IMR-90 (cell line): ENCODE measurements around the gene SLC22A14. TPM values are rescaled to one million over a fixed set of nuclear protein-coding genes. Genes with fewer than 3 reads are reported as not detected.

Experiments used
- ATAC-seq: fragments of 200-7000 bp; cut with Tn5 transposase; 2 replicates; pipeline ENCODE4 v1.9.1; 2020; ENCODE audit warnings: low read depth, mild to moderate bottlenecking, moderate library complexity
- BruUV-seq: library from RNA; stranded (reverse); fragments of 400-500 nt; replicated peaks from 2 replicates; lab custom pipeline; 2021; lab: Mats Ljungman, UMichigan
- CTCF ChIA-PET: fragments of 300-600 bp; formaldehyde crosslinking; extraction: SDS; loops from one replicate; lab custom pipeline; 2021; ENCODE audit warnings: antibody characterized with exemption; lab: Yijun Ruan, JAX
- POLR2A ChIA-PET: fragments of 300-600 bp; sonication (Branson Sonifier 250); formaldehyde crosslinking; loops from one replicate; lab custom pipeline; 2022; ENCODE audit warnings: antibody characterized with exemption; ENCODE audit not compliant: unreplicated experiment; lab: Charles Lee
- DNase-seq: peaks from one replicate; pipeline ENCODE4 v3.0.0; 2013
- H2AFZ ChIP-seq: replicated peaks from 2 replicates; pipeline ENCODE3; 2013; ENCODE audit warnings: low read length, mild to moderate bottlenecking; ENCODE audit not compliant: poor library complexity
- H2AK5ac ChIP-seq: 2 replicates; pipeline ENCODE4 v1.6.1; 2013; ENCODE audit warnings: low read depth, low read length, inconsistent platforms
- H2AK9ac ChIP-seq: replicated peaks from 2 replicates; pipeline ENCODE3; 2013; ENCODE audit warnings: mild to moderate bottlenecking, low read depth, low read length, moderate library complexity; ENCODE audit not compliant: poor library complexity
- H2BK120ac ChIP-seq: 2 replicates; pipeline ENCODE4 v1.6.1; 2013; ENCODE audit warnings: low read depth, low read length, inconsistent platforms
- H2BK15ac ChIP-seq: 3 replicates; pipeline ENCODE4 v1.6.1; 2013; ENCODE audit warnings: low read depth, low read length, inconsistent platforms
- H2BK20ac ChIP-seq: 2 replicates; pipeline ENCODE4 v1.6.1; 2013; ENCODE audit warnings: low read depth, mild to moderate bottlenecking, inconsistent platforms, low read length, moderate library complexity
- H2BK5ac ChIP-seq: 2 replicates; pipeline ENCODE4 v1.6.1; 2013; ENCODE audit warnings: mild to moderate bottlenecking, low read depth, low read length, inconsistent platforms; ENCODE audit not compliant: poor library complexity, severe bottlenecking
- H3K14ac ChIP-seq: replicated peaks from 2 replicates; pipeline ENCODE4 v1.6.1; 2013; ENCODE audit warnings: low read depth, low read length, inconsistent platforms
- H3K18ac ChIP-seq: 2 replicates; pipeline ENCODE4 v1.6.1; 2013; ENCODE audit warnings: low read depth, low read length, control low read depth
- H3K23ac ChIP-seq: 2 replicates; pipeline ENCODE4 v1.6.1; 2013; ENCODE audit warnings: low read depth, low read length, inconsistent platforms
- H3K27ac ChIP-seq: 2 replicates; pipeline ENCODE4 v1.5.1; 2013; ENCODE audit warnings: mild to moderate bottlenecking, control low read depth, low read length; ENCODE audit not compliant: insufficient read depth
- H3K27me3 ChIP-seq: 2 replicates; pipeline ENCODE4 v1.6.1; 2013; ENCODE audit warnings: low read length; ENCODE audit not compliant: control insufficient read depth, insufficient read depth
- H3K36me3 ChIP-seq: 2 replicates; pipeline ENCODE4 v1.6.1; 2013; ENCODE audit warnings: low read length, mixed read lengths; ENCODE audit not compliant: control insufficient read depth, insufficient read depth
- H3K4ac ChIP-seq: 2 replicates; pipeline ENCODE4 v1.6.1; 2013; ENCODE audit warnings: low read depth, low read length, inconsistent platforms
- H3K4me1 ChIP-seq: 2 replicates; pipeline ENCODE4 v1.6.1; 2013; ENCODE audit warnings: low read length, mixed read lengths; ENCODE audit not compliant: control insufficient read depth, insufficient read depth
- H3K4me2 ChIP-seq: 2 replicates; pipeline ENCODE4 v1.6.1; 2013; ENCODE audit warnings: low read depth, mild to moderate bottlenecking, control low read depth, low read length, moderate library complexity
- H3K4me3 ChIP-seq: 2 replicates; pipeline ENCODE4 v1.5.1; 2013; ENCODE audit warnings: low read depth, mild to moderate bottlenecking, control low read depth, low read length, moderate library complexity; ENCODE audit not compliant: insufficient read depth
- H3K56ac ChIP-seq: 2 replicates; pipeline ENCODE4 v1.6.1; 2013; ENCODE audit warnings: low read length, inconsistent platforms; ENCODE audit not compliant: insufficient read depth; ENCODE audit errors: extremely low read depth
- H3K79me1 ChIP-seq, 2 experiments: 2 replicates each; pipeline ENCODE4 v1.6.1; 2013; ENCODE audit warnings: low read length in 2 of 2, inconsistent platforms in 1 of 2, low read depth in 1 of 2
- H3K9ac ChIP-seq: 2 replicates; pipeline ENCODE4 v1.6.1; 2013; ENCODE audit warnings: low read depth, low read length, control low read depth
- H3K9me1 ChIP-seq: 2 replicates; pipeline ENCODE4 v1.6.1; 2013; ENCODE audit warnings: low read length, inconsistent platforms; ENCODE audit not compliant: insufficient read depth
- H3K9me3 ChIP-seq: 2 replicates; pipeline ENCODE4 v1.6.1; 2013; ENCODE audit warnings: low read length; ENCODE audit not compliant: control insufficient read depth, insufficient read depth
- H4K20me1 ChIP-seq: 2 replicates; pipeline ENCODE4 v1.6.1; 2013; ENCODE audit warnings: low read length, inconsistent platforms; ENCODE audit not compliant: insufficient read depth
- H4K5ac ChIP-seq: 2 replicates; pipeline ENCODE4 v1.6.1; 2013; ENCODE audit warnings: mild to moderate bottlenecking, low read depth, low read length, control low read depth
- H4K8ac ChIP-seq, 2 experiments: 2 replicates each; pipeline ENCODE4 v1.6.1; 2013; ENCODE audit warnings: low read depth in 2 of 2, low read length in 2 of 2, control low read depth in 1 of 2, inconsistent platforms in 1 of 2
- H4K91ac ChIP-seq: 2 replicates; pipeline ENCODE4 v1.6.1; 2013; ENCODE audit warnings: low read depth, low read length, inconsistent platforms; ENCODE audit not compliant: insufficient read depth
- BHLHE40 ChIP-seq: fragments of 150-350 bp; IDR thresholded peaks from 2 replicates; pipeline ENCODE4 v1.6.1; 2016; ENCODE audit warnings: mild to moderate bottlenecking, low read depth, low read length
- CEBPB ChIP-seq: IDR thresholded peaks from 2 replicates; pipeline ENCODE4 v1.6.1; 2012; ENCODE audit warnings: low read depth, low read length, improper control_type of control experiment
- CHD1 ChIP-seq: IDR thresholded peaks from 2 replicates; pipeline ENCODE4 v1.6.1; 2012; ENCODE audit warnings: low read depth, low read length, improper control_type of control experiment
- FOS ChIP-seq: fragments of 150-350 bp; IDR thresholded peaks from 2 replicates; pipeline ENCODE4 v1.6.1; 2016; ENCODE audit warnings: low read depth, low read length
- MAZ ChIP-seq: IDR thresholded peaks from 2 replicates; pipeline ENCODE4 v1.6.1; 2012; ENCODE audit warnings: low read depth, mild to moderate bottlenecking, low read length, improper control_type of control experiment, moderate library complexity, borderline replicate concordance
- MXI1 ChIP-seq: IDR thresholded peaks from 2 replicates; pipeline ENCODE4 v1.6.1; 2012; ENCODE audit warnings: low read depth, mild to moderate bottlenecking, low read length, moderate library complexity, borderline replicate concordance
- NFE2L2 ChIP-seq: fragments of 150-350 bp; IDR thresholded peaks from 2 replicates; pipeline ENCODE4 v1.6.1; 2016; ENCODE audit warnings: low read depth, mild to moderate bottlenecking, low read length
- POLR2A ChIP-seq: IDR thresholded peaks from 2 replicates; pipeline ENCODE4 v1.6.1; 2012; ENCODE audit warnings: mild to moderate bottlenecking, low read depth, low read length
- RAD21 ChIP-seq: IDR thresholded peaks from 2 replicates; pipeline ENCODE4 v1.6.1; 2012; ENCODE audit warnings: low read length, improper control_type of control experiment
- RCOR1 ChIP-seq: IDR thresholded peaks from 2 replicates; pipeline ENCODE4 v1.6.1; 2012; ENCODE audit warnings: mild to moderate bottlenecking, low read length, improper control_type of control experiment; ENCODE audit not compliant: insufficient replicate concordance
- RFX5 ChIP-seq: IDR thresholded peaks from 2 replicates; pipeline ENCODE4 v1.8.0; 2012; ENCODE audit warnings: low read depth, mild to moderate bottlenecking, low read length, moderate library complexity
- SMC3 ChIP-seq: fragments of 150-350 bp; IDR thresholded peaks from 2 replicates; pipeline ENCODE4 v1.6.1; 2016; ENCODE audit warnings: low read depth, mild to moderate bottlenecking, antibody characterized with exemption, low read length, moderate library complexity
- WGBS, 2 experiments: methylation state at CpG; one replicate each; pipeline versions ENCODE4 v1.1.5 to v1.1.7; 2013; ENCODE audit warnings: missing lambda C conversion rate in 2 of 2; ENCODE audit not compliant: insufficient read length in 1 of 2; ENCODE audit errors: extremely low coverage in 2 of 2; 5-methylcytosine and 5-hydroxymethylcytosine counted together
- dilution Hi-C: fragments of 300-500 bp; cut with HindIII; formaldehyde crosslinking; loops from one replicate; pipeline ENCODE4 v1.14.3; 2018; ENCODE audit warnings: low sequenced_read_pairs; ENCODE audit not compliant: unreplicated experiment
- in situ Hi-C: fragments of 300-500 bp; cut with MboI; formaldehyde crosslinking; loops from 3 replicates; pipeline ENCODE4 v1.14.3; 2019; ENCODE audit warnings: low sequenced_read_pairs, inconsistent platforms, mixed read lengths
- intact Hi-C: fragments of 100-400 bp; cut with micrococcal nuclease; formaldehyde crosslinking; loops from 2 replicates; pipeline ENCODE4 v1.10.0; 2022
- polyA plus RNA-seq, 3 experiments: library from polyadenylated mRNA; depleted of rRNA; stranded (reverse); fragments of >200 nt; gene quantifications; 2 replicates each; pipeline ENCODE4 v1.2.3, GENCODE V29; 2012; ENCODE audit warnings: low replicate concordance in 1 of 3
- total RNA-seq: library from RNA; depleted of rRNA; stranded (reverse); fragments of >200 nt; gene quantifications from 2 replicates; pipeline ENCODE4 v1.2.3, GENCODE V29; 2012
- TF ChIP-seq, protein P1 (sequence below): fragments of 150-350 bp; IDR thresholded peaks from 2 replicates; pipeline ENCODE4 v1.6.1; 2017; ENCODE audit warnings: mild to moderate bottlenecking, antibody characterized with exemption, low read length, low read depth
- TF ChIP-seq, protein P2 (sequence below): fragments of 150-350 bp; IDR thresholded peaks from 2 replicates; pipeline ENCODE4 v1.6.1; 2016; ENCODE audit warnings: low read depth, mild to moderate bottlenecking, low read length, moderate library complexity, borderline replicate concordance

SLC22A14 gene
- total and polyA plus RNA-seq, 2 of the 4 experiments (the other 2 are of a cell fraction), result under 0.01 to 0.07 TPM

DNA sequence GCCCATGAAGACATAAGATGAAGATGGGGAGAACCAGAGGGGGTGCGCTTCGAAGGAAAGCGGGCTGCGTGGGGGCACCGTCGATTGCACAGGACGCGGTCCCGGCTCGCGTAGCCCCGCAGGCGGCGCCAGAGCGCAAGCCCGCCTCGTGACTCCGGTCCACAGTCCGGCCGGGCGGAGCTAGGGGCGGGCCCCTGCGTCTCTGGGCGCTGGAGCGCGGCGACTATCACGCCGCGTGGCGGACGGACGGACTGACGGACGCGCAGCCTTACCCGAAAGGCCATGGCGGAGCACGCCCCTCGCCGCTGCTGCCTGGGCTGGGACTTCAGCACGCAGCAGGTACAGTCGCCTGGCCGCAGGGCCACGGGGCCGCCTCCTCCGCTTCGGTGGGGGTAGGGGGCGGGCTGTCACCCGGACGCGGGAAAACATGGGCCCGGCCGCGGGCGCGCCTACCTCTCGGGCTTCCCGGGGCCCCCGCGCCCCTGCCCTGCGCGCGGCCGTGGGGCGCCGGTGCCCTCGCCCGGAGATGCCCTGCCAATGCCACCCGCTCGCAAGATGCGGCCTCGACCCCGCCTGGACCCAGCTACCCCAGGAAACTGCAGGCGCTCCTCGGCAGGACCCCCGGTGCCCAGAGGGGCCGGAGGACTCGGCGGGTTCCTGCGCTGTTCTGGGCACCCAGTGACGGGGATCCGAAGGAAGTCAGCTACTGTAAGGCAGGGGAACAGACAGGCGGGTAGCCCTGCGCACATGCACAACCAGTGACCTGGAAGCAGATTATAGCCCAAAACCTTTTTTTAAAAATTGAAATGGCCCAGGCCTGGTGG is 64.7 kb downstream of the SLC22A14 start, which contains the start of gene XYLB:
XYLB (plus strand) TSS at position 199 of the 824 bp plus-strand sequence; CDS start at position 283, 84 bp downstream.
- intact Hi-C loops, result loop anchor here (1.0 to 5.0 kb wide), 6 partner anchors 44 to 496 kb away; partner anchors contain the start of gene ACAA1
- no peak within 1 kb of the TSS for H3K23ac ChIP-seq
- no peak within 1 kb of the TSS for H4K5ac ChIP-seq
- H2AFZ ChIP-seq, result peak within 1 kb of the TSS; percentile 99
- H2BK15ac ChIP-seq, result peak within 1 kb of the TSS; percentile 34; the same call in 1 of the 3 replicates
- H2BK5ac ChIP-seq, result no peak within 1 kb of the TSS
- H3K9me3 ChIP-seq, result no peaks in the 10 kb centered on the region
- H3K56ac ChIP-seq, result no peak within 1 kb of the TSS
- peak within 1 kb of the TSS; percentile 30; the same call in 1 of the 2 replicates for H3K27ac ChIP-seq
- peak within 1 kb of the TSS; percentile 87 for H3K4ac ChIP-seq
- CTCF ChIA-PET, result interaction anchor here (0.6 to 2.7 kb wide), 16 partner anchors 9 to 738 kb away, joined by 3 to 20 read pairs (median 4); no protein-coding TSS in a partner anchor
- peak within 1 kb of the TSS; percentile 45; the same call in 1 of the 2 replicates for H2BK20ac ChIP-seq
- peak within 1 kb of the TSS; percentile 83 for H3K4me3 ChIP-seq
- H3K79me1 ChIP-seq, result peaks cover 6 to 16% of the 10 kb centered on the region in 2 experiments; a peak in 3 of 4 replicates
- H4K20me1 ChIP-seq, result no peaks in the 10 kb centered on the region
- in situ Hi-C loops, result loop anchor here (5.0 to 10.0 kb wide), 2 partner anchors 136 to 222 kb away; no protein-coding TSS in a partner anchor
- H2AK9ac ChIP-seq, result peak within 1 kb of the TSS; percentile 96
- DNase-seq (peak; percentile 72), ATAC-seq (peak; percentile 99)
- H3K4me2 ChIP-seq, result peak within 1 kb of the TSS; percentile 80
- no peak within 1 kb of the TSS for H2AK5ac ChIP-seq
- no TSS peak for BruUV-seq
- H3K36me3 ChIP-seq, result no peaks in the 10 kb centered on the region
- H3K18ac ChIP-seq, result no peak within 1 kb of the TSS
- H3K14ac ChIP-seq, result 0 out of 2 replicates have a peak within 1 kb of the TSS, but pooled peaks have one; percentile 52
- H4K8ac ChIP-seq, result peak within 1 kb of the TSS; percentile 51 to 66; a peak in 2 of 4 replicates
- POLR2A ChIA-PET, result interaction anchor here (0.6 kb wide), 2 partner anchors 15 to 155 kb away, joined by 3 to 11 read pairs; no protein-coding TSS in a partner anchor
- peak within 1 kb of the TSS; percentile 63 for H3K9ac ChIP-seq
- 0% methylated on average over 45 of the region's 85 CpGs; no CpG with 5 or more reads in 1 of the 2 experiments for WGBS, 2 experiments
- dilution Hi-C loops, result no loop called here
- H3K9me1 ChIP-seq, result peaks cover 7% of the 10 kb centered on the region; the same call in 1 of the 2 replicates
- no peaks in the 10 kb centered on the region for H3K4me1 ChIP-seq
- no peak within 1 kb of the TSS; the same call in 1 of the 2 replicates for H4K91ac ChIP-seq
- no peaks in the 10 kb centered on the region for H3K27me3 ChIP-seq
- H2BK120ac ChIP-seq, result no peak within 1 kb of the TSS
- TF ChIP-seq RAD21 (peak; percentile 59), RFX5 (no peak), FOS (no peak), MXI1 (peak; percentile 96), CHD1 (0 out of 2 replicates have a peak, but pooled peaks have one; percentile 48), RCOR1 (no peak), NFE2L2 (no peak), SMC3 (peak; percentile 62), BHLHE40 (peak; percentile 27; the same call in 1 of the 2 replicates), CEBPB (0 out of 2 replicates have a peak, but pooled peaks have one; percentile 51), POLR2A (no peak), MAZ (peak; percentile 78; the same call in 1 of the 2 replicates)
- TF ChIP-seq, protein P1, sequence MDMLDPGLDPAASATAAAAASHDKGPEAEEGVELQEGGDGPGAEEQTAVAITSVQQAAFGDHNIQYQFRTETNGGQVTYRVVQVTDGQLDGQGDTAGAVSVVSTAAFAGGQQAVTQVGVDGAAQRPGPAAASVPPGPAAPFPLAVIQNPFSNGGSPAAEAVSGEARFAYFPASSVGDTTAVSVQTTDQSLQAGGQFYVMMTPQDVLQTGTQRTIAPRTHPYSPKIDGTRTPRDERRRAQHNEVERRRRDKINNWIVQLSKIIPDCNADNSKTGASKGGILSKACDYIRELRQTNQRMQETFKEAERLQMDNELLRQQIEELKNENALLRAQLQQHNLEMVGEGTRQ, result peak; percentile 82
- TF ChIP-seq, protein P2, sequence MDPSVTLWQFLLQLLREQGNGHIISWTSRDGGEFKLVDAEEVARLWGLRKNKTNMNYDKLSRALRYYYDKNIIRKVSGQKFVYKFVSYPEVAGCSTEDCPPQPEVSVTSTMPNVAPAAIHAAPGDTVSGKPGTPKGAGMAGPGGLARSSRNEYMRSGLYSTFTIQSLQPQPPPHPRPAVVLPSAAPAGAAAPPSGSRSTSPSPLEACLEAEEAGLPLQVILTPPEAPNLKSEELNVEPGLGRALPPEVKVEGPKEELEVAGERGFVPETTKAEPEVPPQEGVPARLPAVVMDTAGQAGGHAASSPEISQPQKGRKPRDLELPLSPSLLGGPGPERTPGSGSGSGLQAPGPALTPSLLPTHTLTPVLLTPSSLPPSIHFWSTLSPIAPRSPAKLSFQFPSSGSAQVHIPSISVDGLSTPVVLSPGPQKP, result no peak
